DMS 273 (cell line): ENCODE data around the gene PALM.
A peak's percentile ranks its signal among the peaks of the same experiment; 100 is the strongest.
"Not testable (repeated sequence)": the region's sequence is repeated elsewhere in the genome, so short reads cannot be mapped to it uniquely, and the experiment has no call there.

Experiments used
- DNase-seq: peaks from one replicate; lab custom pipeline; 2025; ENCODE audit not compliant: unreplicated experiment; lab: John Stamatoyannopoulos, UW

PALM gene

GRCh38 chr19:729965-730668, 21.4 kb downstream of the PALM start:
- no peak for DNase-seq

- no peak for DNase-seq
Observed at GRCh38 chr19:731000-731399, 22.3 kb downstream of the PALM start.

- no peak for DNase-seq
Observed at GRCh38 chr19:732148-733069, 23.7 kb downstream of the PALM start.

- no peak for DNase-seq
Observed at GRCh38 chr19:734716-735115, 26.0 kb downstream of the PALM start.

GRCh38 chr19:736125-736524, 27.4 kb downstream of the PALM start:
- DNase-seq = no peak

GRCh38 chr19:737591-738093, 28.9 kb downstream of the PALM start:
- DNase-seq = peak; percentile 80

- no peak for DNase-seq
Observed at GRCh38 chr19:738509-739128, 29.9 kb downstream of the PALM start.

GRCh38 chr19:739998-740715, 31.4 kb downstream of the PALM start:
- DNase-seq = no peak

GRCh38 chr19:740816-741505, 32.2 kb downstream of the PALM start:
- peak; percentile 34 for DNase-seq

GRCh38 chr19:741506-742131, 32.9 kb downstream of the PALM start:
- peak; percentile 74 for DNase-seq

- no peak for DNase-seq
Observed at GRCh38 chr19:742540-743075, 33.9 kb downstream of the PALM start.

GRCh38 chr19:743168-743687, 34.5 kb downstream of the PALM start:
- peak; percentile 59 for DNase-seq

GRCh38 chr19:745138-745537, 36.4 kb downstream of the PALM start:
- DNase-seq = not testable (repeated sequence)

- DNase-seq = no peak
Observed at GRCh38 chr19:746208-746819, 37.6 kb downstream of the PALM start.

GRCh38 chr19:746956-747355, 38.2 kb downstream of the PALM start:
- DNase-seq = no peak

GRCh38 chr19:747432-748273, 38.9 kb downstream of the PALM start:
- no peak for DNase-seq

- no peak for DNase-seq
Observed at GRCh38 chr19:748274-748598, 39.5 kb downstream of the PALM start.

GRCh38 chr19:749811-750210, 41.1 kb downstream of the PALM start:
- DNase-seq = no peak
